GM18519 (cell line): ENCODE measurements around the gene TPP2.

Experiments used
- ATAC-seq: cut with Tn5 transposase; IDR thresholded peaks from one replicate; pipeline ENCODE4 v1.9.1; 2021; ENCODE audit warnings: mild to moderate bottlenecking, moderate library complexity; ENCODE audit not compliant: unreplicated experiment, low FRiP score

The TPP2 gene

GRCh38 chr13:102710261-102710679 is 113.5 kb downstream of the TPP2 start:
- no peak for ATAC-seq

GRCh38 chr13:102715447-102715846 is 118.7 kb downstream of the TPP2 start:
- ATAC-seq = no peak

- no peak for ATAC-seq
Measured at GRCh38 chr13:102718746-102719145, 122.0 kb downstream of the TPP2 start.

- ATAC-seq = no peak
Measured at GRCh38 chr13:102721800-102722231, 125.0 kb downstream of the TPP2 start.

GRCh38 chr13:102724923-102725322 is 128.1 kb downstream of the TPP2 start:
- ATAC-seq = no peak

GRCh38 chr13:102726430-102726829 is 129.6 kb downstream of the TPP2 start:
- peak; percentile 55 for ATAC-seq
